Lower leg skin (tissue), 3 donors: ENCODE results near the gene GP5.

Source experiments
- CTCF ChIP-seq, 3 donors: fragments of 450-650 bp; IDR thresholded peaks; one replicate each; pipeline ENCODE4 v1.5.1; 2016; ENCODE audit warnings: antibody characterized with exemption in 3 of 3, mild to moderate bottlenecking in 3 of 3, moderate library complexity in 2 of 3
- POLR2A ChIP-seq, 2 donors: fragments of 450-650 bp; IDR thresholded peaks; one replicate each; pipeline ENCODE4 v1.6.1; 2016 to 2017; ENCODE audit warnings: antibody characterized with exemption in 2 of 2, mild to moderate bottlenecking in 1 of 2, moderate library complexity in 1 of 2

DNA sequence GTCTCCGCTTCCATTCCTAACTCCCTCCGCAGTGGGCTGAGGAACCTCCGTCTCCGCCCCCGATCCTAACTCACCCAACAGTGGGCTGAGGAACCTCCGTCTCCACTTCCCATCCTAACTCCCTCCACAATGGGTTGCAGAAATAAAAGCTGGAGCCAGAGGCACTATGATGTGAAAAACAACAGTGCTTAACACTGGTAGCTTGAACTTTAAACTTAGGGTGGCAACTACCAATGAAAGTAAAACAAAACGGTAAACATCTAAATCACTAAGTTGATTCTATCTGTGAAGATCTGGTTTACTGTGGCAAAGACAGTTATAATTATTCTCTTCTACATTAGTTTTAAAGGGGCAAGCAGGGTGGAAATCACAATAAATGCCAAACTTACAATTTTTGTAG is 25.9 kb upstream of the GP5 start:
- TF ChIP-seq POLR2A (IDR thresholded peaks at IDR 0.05) = no peak
- no peak for TF ChIP-seq CTCF (IDR thresholded peaks at IDR 0.05)
